ENCODE results near the gene TMEM63B.
"Not testable (repeated sequence)": the region's sequence is repeated elsewhere in the genome, so short reads cannot be mapped to it uniquely, and the experiment has no call there.

Gene TMEM63B

DNA sequence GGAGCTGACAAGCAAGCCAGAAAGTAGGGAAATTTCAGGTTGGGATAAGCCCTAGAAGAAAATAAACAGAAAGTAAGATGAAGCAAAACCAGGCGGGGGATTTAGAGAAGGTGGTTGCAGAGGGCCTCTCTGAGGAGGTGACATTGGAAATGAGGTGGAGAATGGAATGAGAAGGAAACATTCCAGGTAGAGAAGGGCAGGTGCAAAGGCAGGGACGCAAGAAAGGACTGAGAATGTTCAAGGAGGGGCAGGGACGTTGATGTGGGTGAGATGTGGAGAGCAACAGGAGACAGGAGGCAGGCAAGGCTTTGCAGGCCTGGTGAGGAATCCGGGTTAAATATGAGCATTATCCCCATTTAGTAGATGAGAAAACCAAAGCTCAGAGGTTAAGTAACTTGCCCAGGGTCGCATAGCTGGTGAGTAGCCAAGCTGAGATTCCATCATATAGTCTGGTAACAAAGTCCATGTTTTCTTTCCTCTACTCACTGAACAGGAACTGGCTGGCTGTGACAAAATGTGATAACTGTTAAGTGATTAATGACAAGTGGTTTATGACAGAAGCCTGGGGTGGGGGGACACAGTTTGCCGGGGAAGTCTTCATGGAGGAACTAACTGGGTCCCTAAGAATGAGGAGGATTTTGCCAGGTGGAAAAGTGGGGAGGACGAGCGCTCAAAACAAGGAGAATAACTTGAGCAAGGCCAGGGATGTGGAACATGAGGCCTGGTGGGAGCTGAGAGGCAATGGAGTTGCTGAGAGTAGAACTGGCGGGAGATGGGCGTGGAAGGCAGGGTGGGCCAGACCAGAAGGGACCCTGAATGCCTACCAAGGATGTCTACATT lies 32.7 kb upstream of the TMEM63B start:
- DNase-seq (ENCODE audit: low read depth in 2 of 2) = no peak

DNA sequence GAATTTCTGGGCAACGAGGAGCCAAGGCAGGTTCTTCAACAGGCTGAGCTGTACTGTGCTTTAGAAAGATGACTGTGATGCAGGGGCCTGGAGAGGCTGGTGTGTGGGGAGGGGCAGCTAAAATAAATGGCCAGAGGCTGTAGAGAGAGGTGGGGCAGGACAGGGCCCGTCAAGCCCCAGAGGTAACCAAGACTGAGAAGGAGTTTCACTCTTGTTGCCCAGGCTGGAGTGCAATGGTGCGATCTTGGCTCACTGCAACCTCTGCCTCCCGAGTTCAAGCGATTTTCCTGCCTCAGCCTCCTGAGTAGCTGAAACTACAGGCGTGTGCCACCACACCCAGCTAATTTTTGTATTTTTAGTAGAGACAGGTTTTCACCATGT lies 32.1 kb upstream of the TMEM63B start:
- DNase-seq (ENCODE audit: low read depth in 2 of 2) = not testable (repeated sequence)

DNA sequence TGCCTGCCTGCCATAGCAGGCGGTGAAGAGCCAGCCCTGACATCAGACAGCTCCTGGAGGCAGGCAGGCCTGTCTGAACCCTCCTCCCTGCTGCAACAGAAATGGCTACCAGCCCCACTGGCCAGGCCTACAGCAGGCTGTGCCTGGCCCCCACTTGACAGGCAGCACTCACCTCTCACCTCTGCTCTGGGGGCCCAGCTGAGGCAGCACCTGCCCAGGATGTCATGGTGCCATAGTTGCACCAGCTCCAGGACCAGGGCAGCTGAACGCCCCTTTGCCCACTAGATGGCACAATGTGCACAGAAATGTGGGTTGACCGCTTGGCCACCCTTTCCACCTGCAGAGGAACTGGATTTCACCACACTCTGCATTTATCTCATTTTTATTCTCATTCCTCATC lies 30.7 kb upstream of the TMEM63B start:
- DNase-seq (ENCODE audit: low read depth in 2 of 2) = peak; percentile 34 to 38

DNA sequence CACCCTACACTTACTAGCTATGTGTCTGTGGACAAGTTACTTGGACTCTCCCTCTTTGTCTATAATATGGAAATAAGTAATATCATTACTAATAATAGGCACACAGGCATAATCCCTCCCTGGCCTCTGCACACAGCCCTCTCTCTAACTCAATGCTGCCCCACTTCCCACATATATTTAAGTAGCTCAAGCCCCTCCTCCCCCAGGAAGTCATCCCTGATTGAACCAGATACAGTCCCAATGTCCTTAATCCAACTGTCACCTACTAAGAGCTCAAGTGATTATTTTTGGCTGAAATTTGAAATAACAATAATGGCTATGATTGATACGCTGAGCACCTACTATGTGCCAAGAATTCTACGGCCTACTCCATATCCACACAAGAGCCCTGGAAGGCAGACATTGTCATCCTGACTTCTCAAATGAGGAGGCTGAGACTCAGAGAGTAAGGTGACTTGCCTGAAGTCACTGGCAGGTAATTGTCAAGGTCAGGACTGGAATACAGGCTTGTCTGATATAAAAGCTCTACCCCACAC lies 29.5 kb upstream of the TMEM63B start:
- DNase-seq (ENCODE audit: low read depth in 2 of 2) = no peak

DNA sequence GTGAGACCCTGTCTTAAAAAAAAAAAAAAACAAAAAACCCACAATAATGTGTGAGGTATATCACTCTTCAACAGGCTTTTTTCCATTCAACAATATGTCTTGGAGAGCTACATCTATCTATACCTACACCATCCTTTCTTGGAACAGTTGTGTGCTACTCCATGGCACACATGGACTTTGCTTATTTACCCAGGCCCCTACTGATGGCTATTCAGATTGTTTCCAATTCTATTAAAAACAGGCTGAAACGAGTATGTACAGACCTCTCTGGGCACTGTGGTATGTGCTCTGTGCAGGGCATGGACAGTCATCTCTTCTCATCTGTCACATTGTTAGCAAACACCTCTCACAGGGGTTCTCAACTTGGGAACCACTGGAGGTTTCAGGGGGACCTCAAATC lies 28.2 kb upstream of the TMEM63B start:
- no peak for DNase-seq (ENCODE audit: low read depth in 2 of 2)

DNA sequence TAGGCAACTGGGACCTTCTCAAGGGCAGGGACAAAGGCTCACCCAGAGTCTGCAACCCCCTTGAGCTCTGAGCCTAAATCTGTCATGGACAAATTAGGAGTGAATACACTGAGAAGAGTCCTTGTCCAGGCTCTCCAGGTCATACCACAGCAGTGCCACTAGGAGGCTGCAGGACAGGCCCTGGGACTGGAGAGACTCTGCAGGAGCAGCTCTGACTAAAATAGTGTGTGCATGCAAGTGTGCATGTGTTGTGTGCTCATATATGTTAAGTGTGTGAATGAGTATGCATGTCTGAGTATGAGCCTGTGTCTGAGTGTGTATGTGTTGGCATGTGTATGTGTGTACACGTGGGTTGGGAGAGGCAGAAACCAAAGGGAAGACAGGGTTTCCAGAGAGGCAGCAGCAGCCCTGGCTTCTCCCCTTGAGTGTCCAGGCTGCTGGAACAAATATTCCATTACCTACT lies 27.2 kb upstream of the TMEM63B start:
- DNase-seq (ENCODE audit: low read depth in 2 of 2) = no peak

DNA sequence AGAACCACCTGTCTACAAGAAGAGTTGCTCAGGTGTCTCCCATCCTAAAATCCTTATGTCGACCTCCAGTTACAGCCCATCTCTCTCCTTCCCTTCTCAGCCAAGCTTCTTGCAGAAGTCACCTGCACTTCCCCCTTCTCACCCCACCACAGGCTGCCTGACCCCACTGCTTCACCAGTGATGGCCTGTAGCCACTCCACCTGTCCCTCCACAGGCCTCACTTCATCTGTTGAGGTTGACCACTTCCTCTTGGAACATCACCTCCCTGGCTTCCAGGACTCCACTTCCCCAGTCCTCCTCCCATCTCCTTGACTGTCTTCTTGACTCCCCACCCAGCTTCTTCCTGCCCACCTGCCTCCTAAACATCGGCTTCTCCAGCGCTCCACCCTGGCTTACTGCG lies 25.5 kb upstream of the TMEM63B start:
- DNase-seq (ENCODE audit: low read depth in 2 of 2) = no peak

DNA sequence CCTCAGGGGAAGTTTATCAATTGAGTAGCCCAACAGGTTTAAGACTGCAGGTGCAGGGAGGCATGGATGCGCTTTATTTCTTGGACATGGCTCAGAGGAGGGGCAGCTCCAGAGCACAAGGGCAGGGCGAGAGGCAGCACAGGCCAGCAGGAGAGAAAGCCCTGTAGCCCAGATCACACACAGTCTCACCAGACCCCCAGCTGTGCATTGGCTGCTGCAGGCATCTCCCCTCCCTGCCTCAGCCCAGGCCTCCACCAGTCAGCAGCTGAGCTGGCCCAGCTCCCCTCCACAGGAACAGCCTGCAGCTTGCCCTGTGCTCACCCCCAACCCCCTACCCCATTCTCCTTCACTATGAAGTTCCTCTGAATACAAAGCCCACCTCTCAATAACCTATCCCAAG lies 24.8 kb upstream of the TMEM63B start:
- DNase-seq (ENCODE audit: low read depth in 2 of 2) = no peak

DNA sequence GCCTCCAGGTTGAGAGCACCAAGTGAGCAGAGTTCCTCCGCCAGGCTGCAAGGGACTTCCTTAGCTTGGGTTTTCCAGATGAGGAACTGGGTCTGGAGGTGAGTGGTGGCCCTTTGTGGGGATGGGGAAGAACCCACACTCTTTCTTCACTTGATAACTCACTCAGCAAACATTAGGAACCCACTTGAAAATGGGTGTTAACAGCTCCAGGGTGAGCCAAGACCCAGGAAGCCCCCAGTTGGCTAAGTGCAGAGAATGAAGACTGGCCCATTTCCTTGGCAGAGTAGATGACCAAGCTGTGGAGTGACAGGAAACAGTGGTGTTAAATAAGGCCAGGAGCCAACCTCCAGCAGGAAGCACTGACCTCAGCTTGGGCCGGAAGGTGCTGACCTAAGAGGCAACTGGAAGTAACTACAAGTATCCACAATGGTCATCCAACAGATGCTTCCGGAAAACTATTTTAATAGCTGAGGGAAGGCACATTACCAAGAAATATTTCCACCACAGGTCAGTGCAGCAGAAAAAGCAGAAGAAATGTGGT lies 22.8 kb upstream of the TMEM63B start:
- DNase-seq (ENCODE audit: low read depth in 2 of 2) = no peak

DNA sequence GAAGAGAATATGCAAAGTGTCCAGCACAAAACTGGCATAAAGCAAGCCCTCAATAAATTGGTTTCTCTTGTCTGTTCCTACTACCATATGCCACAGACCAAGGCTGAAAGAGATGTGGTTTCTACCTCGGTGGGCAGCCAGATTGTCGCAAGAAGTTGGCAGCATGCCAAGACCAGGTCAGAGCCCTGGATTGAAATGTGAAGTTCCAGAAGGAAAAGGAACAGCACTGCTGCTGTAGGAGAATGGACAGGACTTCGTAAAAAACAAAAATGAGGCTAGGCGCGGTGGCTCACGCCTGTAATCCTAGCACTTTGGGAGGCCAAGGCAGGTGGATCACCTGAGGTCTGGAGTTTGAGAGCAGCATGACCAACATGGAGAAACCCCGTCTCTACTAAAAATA lies 22.2 kb upstream of the TMEM63B start:
- no peak for DNase-seq (ENCODE audit: low read depth in 2 of 2)

DNA sequence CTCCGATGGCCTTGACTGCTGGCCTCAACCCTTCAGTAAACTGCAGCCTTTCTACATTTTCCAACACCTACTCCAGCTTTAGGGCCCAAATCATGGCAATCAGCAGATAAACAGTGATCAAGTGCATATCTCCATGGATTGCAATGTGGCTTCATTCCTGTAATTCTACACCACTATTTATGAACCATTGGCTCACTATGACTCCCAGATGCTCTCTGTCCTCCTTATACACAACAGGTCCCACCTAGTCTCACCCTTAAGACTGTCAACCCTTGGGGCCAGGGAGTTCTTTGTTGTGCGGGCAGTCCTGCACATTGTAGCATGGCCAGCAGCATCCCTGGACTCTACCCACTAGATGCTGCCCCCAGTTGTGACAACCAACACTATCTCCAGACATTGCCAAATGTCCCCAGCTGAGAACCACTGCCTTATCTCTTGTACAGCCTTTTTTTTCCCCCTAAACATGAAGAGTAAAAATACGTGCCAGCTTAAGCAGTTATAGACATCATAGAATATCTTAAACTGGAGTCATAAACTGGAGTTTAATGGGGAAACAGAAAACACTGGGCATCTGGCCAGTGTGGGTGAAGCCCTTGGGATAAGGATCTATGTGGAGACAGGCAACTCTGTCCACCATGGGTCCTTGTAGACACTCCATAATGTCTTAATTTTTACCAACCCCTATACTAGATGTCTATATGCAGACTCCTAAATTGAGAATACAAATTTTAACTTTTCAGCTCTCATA lies 21.2 kb upstream of the TMEM63B start:
- DNase-seq (ENCODE audit: low read depth in 2 of 2) = no peak

DNA sequence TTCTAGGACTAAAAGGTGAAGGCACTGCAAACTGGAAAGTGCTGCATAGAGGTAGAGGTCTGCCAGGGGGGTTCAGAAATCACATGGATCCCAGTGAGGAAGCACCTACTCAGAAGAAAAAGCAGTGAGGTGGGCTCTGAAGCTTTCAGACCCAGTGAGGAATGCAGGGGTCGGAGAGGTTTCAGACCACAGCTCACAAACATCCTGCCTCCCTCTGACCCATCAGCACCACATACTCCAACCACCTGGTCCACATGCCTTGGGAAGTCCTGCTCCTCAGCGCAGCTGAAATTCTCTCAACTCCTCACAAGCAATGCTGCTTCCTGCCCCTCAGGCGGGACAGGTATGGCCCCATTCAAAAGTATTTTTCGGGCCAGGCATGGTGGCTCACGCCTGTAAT lies 20.3 kb upstream of the TMEM63B start:
- DNase-seq (ENCODE audit: low read depth in 2 of 2) = no peak

DNA sequence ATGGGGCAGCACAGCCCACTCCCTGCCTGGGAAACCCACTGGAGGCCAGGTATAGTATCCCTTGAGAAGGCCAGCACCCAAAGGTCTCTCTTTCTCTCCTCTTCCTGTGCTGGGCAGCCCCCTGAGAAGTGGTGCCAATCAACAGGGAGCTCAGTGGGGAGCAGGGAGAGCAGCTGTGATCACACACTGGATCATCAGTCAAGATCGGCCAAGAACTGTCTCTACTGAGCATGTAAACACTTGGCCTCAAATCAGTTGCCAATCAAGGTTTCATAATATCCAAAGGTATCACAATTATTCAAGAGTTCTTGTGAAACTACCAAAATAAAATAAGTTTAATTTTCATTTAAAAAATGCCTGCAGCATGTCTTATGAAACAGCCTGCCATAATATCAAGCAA lies 18.9 kb upstream of the TMEM63B start:
- no peak for DNase-seq (ENCODE audit: low read depth in 2 of 2)

DNA sequence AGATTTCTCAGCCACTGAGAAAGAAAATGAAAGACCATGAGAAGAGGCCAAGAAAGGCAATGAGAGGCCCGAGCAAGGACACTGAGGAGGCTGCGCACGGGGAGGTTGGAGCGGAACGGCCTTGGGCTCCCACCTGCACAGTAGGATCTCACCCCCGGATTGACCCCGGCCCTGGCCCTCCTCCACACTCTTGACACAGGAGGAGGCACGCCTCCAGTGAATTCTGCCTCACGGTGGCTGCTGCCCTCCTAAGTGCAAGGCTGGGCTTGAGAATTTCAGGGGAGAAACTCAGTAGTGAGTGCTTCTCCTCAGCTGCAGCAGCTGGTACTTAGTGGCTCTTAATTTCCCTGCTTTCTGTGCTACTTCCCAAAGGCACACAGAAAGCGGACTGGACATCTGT lies 18.1 kb upstream of the TMEM63B start:
- no peak for DNase-seq (ENCODE audit: low read depth in 2 of 2)

DNA sequence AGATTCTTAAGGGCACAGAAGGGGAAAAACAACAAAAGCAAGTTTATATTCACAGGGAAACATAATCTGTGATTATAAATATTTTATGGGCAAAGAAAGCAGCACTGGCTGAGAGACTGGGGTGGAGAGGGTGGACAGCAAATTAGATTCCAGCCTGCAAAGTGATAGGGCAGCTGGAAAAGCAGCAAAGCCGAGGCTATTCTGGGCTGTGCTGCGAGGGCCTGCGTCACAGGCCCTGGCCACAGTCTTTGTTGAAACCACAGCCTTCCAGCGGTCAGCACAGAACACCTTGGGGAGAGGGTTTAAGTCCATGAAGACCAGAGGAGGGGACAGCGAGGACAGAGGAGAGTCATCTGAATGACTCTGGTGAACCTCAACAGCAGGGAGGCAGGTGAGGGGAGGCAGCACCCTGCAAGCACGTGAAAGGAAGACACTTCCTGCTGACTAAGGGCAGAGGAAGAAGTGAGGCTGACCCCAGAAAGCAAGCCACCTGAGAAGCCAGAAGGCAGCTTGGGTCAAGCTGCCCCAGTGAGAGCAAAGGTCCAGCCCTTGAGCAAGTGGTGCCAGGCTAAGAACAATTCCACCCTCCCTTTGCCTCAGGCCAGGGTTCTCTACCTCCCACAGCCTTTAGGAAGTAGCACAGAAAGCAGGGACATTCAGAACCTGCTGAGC lies 17.2 kb upstream of the TMEM63B start:
- no peak for DNase-seq (ENCODE audit: low read depth in 2 of 2)

DNA sequence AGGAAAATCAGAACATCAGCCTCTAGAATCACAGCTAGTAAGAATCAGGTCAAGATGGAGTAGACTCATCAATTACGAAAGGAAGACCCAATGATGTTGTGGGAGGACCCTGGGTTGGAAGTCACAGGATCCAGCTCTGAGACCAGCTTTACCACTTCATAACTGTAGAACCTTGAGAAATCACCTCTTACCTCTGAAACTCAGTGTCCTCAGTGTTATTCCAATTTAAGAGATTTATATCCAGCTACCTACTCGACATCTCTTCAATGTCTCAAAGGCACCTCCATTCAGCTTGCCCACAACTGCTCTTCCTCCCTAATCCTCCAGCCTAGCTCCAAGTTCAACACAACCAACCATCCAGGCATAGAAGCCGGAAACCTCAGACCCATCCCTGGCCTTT lies 16.4 kb upstream of the TMEM63B start:
- no peak for DNase-seq (ENCODE audit: low read depth in 2 of 2)

DNA sequence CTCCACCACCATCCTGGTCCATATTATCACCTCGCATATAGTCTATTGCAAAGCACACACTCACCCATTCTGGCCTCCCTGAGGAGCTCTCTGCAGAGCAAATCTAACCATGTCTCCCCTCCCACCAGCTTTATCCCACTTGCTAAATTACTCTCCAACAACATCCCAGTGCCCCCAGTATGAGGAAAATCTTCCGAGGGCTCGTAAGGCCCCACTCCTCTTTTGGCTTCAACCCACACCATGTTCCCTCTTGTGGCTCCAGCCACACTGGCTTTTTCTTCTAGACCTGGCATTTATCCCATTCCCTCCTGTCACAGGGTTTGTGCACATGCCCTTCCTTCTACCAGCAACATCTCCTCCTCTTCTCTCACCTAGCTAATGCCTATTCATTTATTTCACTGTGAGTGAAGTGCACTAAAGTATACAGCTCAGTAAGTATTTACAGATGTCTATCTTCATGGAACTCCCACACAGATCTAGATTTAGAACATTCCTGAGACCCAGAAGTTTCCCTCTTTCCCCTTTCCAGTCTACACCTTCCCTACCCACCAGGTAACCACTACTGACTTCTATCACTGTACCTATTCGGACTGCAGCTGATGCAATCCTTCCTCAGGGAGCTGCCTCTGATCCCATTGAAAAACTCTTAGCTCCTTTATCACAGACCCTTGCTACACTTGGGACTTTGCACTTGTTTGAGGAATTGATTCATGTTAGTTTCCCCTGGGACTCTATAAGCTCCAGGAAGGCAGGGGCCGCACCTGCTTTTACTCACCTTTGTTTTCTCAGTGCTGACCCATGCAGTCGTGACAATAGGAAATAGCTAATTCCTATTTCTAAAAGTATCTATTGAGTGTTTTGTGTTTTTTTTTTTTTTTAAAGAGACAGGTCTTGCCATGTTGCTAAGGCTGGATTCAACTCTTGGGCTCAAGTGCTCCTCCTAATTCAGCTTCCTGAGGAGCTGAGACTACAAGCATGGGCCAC lies 15.6 kb upstream of the TMEM63B start:
- DNase-seq (ENCODE audit: low read depth in 2 of 2) = no peak

DNA sequence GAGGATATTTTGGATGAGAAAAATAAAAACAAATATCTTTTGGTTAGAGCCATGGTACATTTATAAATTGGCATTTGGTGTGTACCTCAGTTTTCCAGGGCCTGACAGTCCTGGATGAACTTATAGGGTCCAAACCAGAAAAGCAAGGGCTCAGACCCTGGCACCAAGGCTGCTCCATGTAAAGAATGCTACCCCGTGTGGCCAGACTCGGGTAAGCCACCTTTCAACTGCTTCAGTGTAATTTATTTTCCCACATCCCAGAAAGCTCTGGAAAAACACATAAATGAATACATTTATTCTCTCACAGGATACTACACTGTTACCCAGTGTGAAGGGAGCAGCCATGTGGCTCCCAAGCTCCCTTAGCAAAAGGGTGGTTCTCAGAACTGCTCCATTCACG lies 13.9 kb upstream of the TMEM63B start:
- no peak for DNase-seq (ENCODE audit: low read depth in 2 of 2)

DNA sequence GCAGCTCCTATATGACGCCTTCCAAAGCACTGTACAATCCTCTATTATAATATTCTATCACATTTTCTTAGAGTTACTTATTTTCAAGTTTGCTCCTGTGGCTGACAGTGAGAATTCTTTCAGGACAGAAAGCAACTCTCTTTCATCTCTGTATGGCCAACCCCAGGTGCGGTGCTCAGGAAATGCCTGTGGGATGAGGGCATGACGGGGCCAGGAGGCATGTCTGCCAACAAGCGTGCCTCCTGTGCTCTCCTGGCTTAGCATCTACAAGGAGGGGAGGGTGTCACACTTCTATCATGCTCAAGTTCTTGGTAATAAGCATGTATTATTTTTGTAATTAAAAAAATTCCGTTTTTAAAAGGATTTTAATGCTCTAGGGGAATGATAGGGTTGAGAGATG lies 11.5 kb upstream of the TMEM63B start:
- DNase-seq (ENCODE audit: low read depth in 2 of 2) = no peak

DNA sequence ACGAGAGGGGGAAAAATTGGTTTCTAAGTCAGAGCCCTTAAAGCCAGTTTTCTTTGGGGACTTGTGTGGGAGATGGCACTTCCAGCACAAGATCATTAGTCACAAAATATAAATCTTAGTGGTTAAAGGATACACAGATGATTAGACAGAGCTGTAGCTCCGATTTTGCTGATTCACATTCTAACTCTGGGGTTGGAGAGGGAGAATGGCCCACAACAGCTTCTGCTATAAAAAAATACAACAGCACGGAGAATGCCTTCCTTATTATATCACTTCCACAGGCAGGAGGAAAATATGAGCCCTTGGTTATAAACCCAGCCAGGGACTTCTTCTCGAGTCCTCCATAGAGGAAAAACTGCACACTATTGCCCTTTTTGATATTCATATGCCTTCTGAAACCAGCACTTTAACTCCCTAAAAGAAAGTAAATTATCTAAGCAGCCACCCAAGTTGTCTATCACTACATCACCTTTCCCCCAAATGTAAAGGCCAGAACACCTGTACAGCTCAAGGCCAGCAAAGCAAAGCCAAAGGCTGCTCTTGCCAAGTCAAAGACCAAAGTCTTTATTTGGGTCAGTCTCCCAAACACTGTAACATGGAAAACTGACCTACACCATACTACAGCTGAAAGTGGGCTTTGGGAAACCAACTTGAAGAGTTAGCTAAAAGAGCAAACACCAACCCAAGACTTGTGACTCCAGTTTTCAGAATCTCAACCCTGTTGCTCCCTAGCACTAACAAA lies 10.5 kb upstream of the TMEM63B start:
- peak; percentile 60 to 65 for DNase-seq (ENCODE audit: low read depth in 2 of 2)

Measured in fibroblast of skin of left quadriceps (primary cell).